ENCODE results near the gene SAP25. TPM values are rescaled to one million over a fixed set of nuclear protein-coding genes. Genes with fewer than 3 reads are reported as not detected.

Gene SAP25
- total RNA-seq, 1 experiment from 2014 or later, result not detected

- no peak for DNase-seq (ENCODE audit: low spot score)
Measured at GRCh38 chr7:100599911-100600729, 26.4 kb upstream of the SAP25 start.

GRCh38 chr7:100598425-100598824, 24.7 kb upstream of the SAP25 start:
- DNase-seq (ENCODE audit: low spot score), result no peak
- in situ Hi-C loops (cut with HindIII; ENCODE audit: low sequenced_read_pairs), result no loop called here

More at GRCh38 chr7:100599911-100600729, 26.4 kb upstream of the SAP25 start:
- in situ Hi-C loops (cut with HindIII; ENCODE audit: low sequenced_read_pairs), result no loop called here

GRCh38 chr7:100595188-100595587, 21.5 kb upstream of the SAP25 start:
- no peak for DNase-seq (ENCODE audit: low spot score)
- in situ Hi-C loops (cut with HindIII; ENCODE audit: low sequenced_read_pairs), result no loop called here

GRCh38 chr7:100591596-100591995, 17.9 kb upstream of the SAP25 start:
- no peak for DNase-seq (ENCODE audit: low spot score)
- in situ Hi-C loops (cut with HindIII; ENCODE audit: low sequenced_read_pairs), result no loop called here

GRCh38 chr7:100590077-100590737, 16.5 kb upstream of the SAP25 start:
- in situ Hi-C loops (cut with HindIII; ENCODE audit: low sequenced_read_pairs), result no loop called here
- no peak for DNase-seq (ENCODE audit: low spot score)

- in situ Hi-C loops (cut with HindIII; ENCODE audit: low sequenced_read_pairs), result no loop called here
- no peak for DNase-seq (ENCODE audit: low spot score)
Measured at GRCh38 chr7:100589341-100589947, 15.7 kb upstream of the SAP25 start.

GRCh38 chr7:100588438-100588837, 14.7 kb upstream of the SAP25 start:
- DNase-seq (ENCODE audit: low spot score), result no peak
- in situ Hi-C loops (cut with HindIII; ENCODE audit: low sequenced_read_pairs), result no loop called here

GRCh38 chr7:100586266-100587025, 12.7 kb upstream of the SAP25 start, which contains the start of gene FBXO24:
TSS of gene FBXO24 (plus strand) at chr7:100586328. CDS start at chr7:100586626, 298 bp downstream.
- DNase-seq (ENCODE audit: low spot score), result peak; percentile 100
- in situ Hi-C loops (cut with HindIII; ENCODE audit: low sequenced_read_pairs), result no loop called here

- in situ Hi-C loops (cut with HindIII; ENCODE audit: low sequenced_read_pairs), result no loop called here
- peak; percentile 66 for DNase-seq (ENCODE audit: low spot score)
Measured at GRCh38 chr7:100585511-100586265, 12.0 kb upstream of the SAP25 start, which contains the start of gene LRCH4. TSS of gene LRCH4 (minus strand) at chr7:100586129. CDS start at chr7:100586100, 29 bp downstream.

- DNase-seq (ENCODE audit: low spot score), result peak; percentile 25
- in situ Hi-C loops (cut with HindIII; ENCODE audit: low sequenced_read_pairs), result no loop called here
Measured at GRCh38 chr7:100584683-100585510, 11.2 kb upstream of the SAP25 start.

- in situ Hi-C loops (cut with HindIII; ENCODE audit: low sequenced_read_pairs), result no loop called here
Measured at GRCh38 chr7:100584054-100584682, 10.5 kb upstream of the SAP25 start.

GRCh38 chr7:100583132-100584053, 9.7 kb upstream of the SAP25 start:
- in situ Hi-C loops (cut with HindIII; ENCODE audit: low sequenced_read_pairs), result no loop called here
- DNase-seq (ENCODE audit: low spot score), result no peak

More at GRCh38 chr7:100584054-100584682, 10.5 kb upstream of the SAP25 start:
- DNase-seq (ENCODE audit: low spot score), result no peak

GRCh38 chr7:100582650-100583049, 8.9 kb upstream of the SAP25 start:
- in situ Hi-C loops (cut with HindIII; ENCODE audit: low sequenced_read_pairs), result no loop called here
- DNase-seq (ENCODE audit: low spot score), result no peak

- in situ Hi-C loops (cut with HindIII; ENCODE audit: low sequenced_read_pairs), result no loop called here
- DNase-seq (ENCODE audit: low spot score), result no peak
Measured at GRCh38 chr7:100582041-100582579, 8.4 kb upstream of the SAP25 start.

GRCh38 chr7:100580466-100581283, 7.0 kb upstream of the SAP25 start:
- in situ Hi-C loops (cut with HindIII; ENCODE audit: low sequenced_read_pairs), result no loop called here
- DNase-seq (ENCODE audit: low spot score), result no peak

Measured in G401 (cell line).